HG02852 (cell line): ENCODE data around the gene CXorf66.
"Not testable (repeated sequence)": the region's sequence is repeated elsewhere in the genome, so short reads cannot be mapped to it uniquely, and the experiment has no call there.

ENCODE experiments used
- ATAC-seq: cut with Tn5 transposase; IDR thresholded peaks from one replicate; pipeline ENCODE4 v1.9.1; 2021; ENCODE audit warnings: mild to moderate bottlenecking, moderate library complexity; ENCODE audit not compliant: unreplicated experiment

Gene CXorf66, protein sequence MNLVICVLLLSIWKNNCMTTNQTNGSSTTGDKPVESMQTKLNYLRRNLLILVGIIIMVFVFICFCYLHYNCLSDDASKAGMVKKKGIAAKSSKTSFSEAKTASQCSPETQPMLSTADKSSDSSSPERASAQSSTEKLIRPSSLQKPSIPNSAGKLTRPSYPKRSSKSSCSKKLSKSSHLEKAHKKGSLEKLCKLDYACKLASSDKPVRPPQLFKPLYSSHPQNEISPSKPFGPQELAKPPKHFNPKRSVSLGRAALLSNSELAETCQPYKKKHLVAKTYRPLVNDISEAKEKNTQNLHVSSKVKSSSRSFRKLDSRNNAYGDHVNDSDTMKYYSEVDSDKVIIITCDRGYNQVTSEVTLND

DNA sequence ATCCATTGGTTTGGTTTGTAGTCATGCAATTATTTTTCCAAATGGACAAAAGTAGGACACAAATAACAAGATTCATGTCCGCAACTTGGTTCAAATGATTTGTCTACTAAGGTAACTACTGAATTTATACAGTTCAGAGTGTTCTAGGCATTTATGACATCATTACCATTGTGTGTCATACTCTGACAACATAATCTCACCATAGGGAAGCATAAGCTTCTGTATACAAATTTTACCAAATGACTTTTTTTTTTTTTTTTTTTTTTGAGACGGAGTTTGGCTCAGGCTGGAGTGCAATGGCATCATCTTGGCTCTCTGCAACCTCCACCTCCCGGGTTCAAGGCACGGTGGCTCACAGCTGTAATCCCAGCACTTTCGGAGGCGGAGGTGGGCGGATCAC lies at the start of gene CXorf66:
CXorf66 (minus strand) TSS at position 101 of the 400 bp plus-strand sequence; CDS start at position 76, 25 bp downstream.
- no peak for ATAC-seq

GRCh38 chrX:139982856-139983255 lies 17.5 kb upstream of the CXorf66 start:
- ATAC-seq: no peak

DNA sequence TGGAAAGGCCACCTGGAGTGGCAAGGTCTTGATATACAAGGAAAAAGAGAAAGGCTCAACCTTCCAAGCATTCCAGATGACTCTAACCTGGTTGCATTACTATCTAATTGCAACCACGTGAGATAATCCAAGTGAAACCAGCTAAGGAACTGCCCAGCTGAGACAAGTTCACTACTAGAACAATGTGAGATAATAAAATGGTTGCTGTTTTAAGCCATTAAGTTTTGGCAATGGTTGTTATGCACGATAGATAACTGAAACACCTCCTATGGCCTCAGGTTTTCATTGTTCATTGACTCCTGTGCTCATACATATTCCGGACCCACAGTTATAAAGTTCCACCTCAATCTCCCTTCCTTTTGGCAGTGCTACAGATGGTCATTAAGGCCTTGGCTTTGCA lies 9.2 kb upstream of the CXorf66 start:
- ATAC-seq: no peak

GRCh38 chrX:139972629-139973624 lies 7.6 kb upstream of the CXorf66 start:
- ATAC-seq: no peak

GRCh38 chrX:139972113-139972512 lies 6.8 kb upstream of the CXorf66 start:
- ATAC-seq: no peak

GRCh38 chrX:139971394-139971749 lies 6.1 kb upstream of the CXorf66 start:
- ATAC-seq: no peak

GRCh38 chrX:139969286-139969685 lies 4.0 kb upstream of the CXorf66 start:
- no peak for ATAC-seq

DNA sequence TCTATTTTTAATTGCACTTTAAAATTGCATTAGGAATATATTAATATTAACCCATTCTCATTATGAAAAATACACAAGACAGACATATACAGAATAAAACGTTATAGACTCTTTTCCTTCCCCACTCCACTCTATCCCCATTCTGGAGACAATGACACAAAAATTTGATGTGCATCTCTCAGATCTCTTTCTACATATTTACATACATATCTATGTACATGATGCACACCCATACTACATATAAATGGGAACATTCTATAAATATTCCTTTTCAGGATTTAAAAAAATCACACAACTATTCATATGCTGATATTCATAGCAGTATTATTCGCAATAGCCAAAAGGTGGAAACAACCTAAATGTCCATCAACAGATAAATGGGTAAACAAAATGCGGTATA lies 2.4 kb upstream of the CXorf66 start:
- ATAC-seq: no peak

DNA sequence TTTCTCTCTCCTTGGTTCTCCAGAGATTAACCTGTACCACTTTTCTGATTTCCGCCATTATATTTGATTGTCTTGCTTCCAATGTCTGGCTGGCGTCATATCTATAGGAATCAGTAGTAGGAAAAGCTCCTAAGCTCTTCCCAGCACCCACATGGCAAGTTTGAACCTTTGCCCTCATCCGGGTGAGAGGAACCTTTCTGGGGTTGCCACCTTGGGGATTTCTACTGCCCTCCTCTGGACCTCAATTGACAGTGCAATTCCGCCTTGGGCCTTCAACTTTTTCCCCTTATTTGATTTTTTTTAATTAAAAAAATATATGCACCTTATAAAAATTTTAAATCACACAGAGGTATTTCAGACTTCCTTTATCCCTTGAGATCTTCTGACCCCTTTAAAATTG lies 2.0 kb upstream of the CXorf66 start:
- ATAC-seq: no peak

- ATAC-seq: not testable (repeated sequence)
Observed at GRCh38 chrX:139966159-139966558, 838 bp upstream of the CXorf66 start.

DNA sequence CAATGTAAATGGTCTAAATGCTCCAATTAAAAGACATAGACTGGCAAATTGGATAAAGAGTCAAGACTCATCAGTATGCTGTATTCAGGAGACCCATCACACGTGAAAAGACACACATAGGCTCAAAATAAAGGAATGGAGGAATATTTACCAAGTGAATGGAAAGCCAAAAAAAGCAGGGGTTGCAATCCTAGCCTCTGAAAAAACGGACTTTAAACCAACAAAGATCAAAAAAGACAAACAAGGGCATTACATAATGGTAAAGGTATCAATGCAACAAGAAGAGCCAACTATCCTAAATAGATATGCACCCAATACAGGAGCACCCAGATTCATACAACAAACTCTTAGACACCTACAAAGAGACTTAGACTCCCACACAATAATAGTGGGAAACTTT lies 4.2 kb downstream of the CXorf66 start:
- ATAC-seq: not testable (repeated sequence)

- ATAC-seq: no peak
Observed at GRCh38 chrX:139949703-139950102, 15.6 kb downstream of the CXorf66 start.

GRCh38 chrX:139945075-139945474 lies 20.2 kb downstream of the CXorf66 start:
- ATAC-seq: no peak

GRCh38 chrX:139936259-139936658 lies 29.1 kb downstream of the CXorf66 start:
- ATAC-seq: no peak

GRCh38 chrX:139933904-139934303 lies 31.4 kb downstream of the CXorf66 start:
- no peak for ATAC-seq

DNA sequence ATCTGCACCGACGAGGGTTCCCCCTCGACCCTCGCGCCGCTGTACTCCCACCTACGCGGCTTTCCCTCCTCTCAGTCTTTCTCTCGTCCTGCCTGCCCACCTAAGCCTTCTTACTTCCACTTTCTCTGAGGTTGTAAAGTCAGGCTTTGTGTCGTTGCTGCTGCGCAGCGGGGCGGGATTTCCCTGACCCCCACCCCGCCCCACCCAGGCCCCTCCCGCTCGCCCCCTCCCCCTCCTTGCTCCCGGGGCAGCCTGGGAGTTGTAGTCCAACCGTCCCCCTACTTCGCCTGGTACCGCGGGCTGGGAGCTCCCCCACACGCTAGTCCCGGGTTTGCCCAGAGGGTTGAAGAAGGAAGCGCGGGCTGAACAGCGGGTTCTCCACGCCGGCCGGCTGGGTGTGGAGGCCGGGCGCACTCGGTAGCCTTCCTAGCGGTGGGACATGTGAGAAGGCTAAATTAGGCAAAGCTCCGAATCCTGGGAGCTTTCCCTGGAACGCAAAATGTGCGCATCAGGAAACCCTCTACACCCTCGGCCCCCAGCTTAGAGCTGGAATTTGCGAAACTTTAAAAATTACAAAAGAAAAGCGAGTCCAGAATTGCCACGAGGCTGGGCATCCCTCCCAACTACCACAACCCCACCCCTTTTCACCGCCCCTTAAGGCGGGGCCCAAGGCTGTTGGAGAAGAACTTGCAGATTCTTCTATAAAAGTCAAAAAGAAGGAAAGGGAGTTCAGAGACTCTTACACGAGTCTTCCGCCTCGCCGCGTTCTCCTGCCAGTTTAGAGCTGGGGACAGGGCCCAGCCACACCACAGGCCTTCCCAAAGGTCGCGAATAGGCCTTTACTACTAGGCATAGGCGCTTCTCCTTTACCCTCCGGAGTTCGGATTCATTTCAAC lies 32.2 kb downstream of the CXorf66 start, which contains the start of gene ATP11C:
ATP11C (minus strand) TSS at position 153 of the 896 bp plus-strand sequence. CDS start 1,011 bp downstream, outside the sequence.
- ATAC-seq: peak; percentile 69

GRCh38 chrX:139932073-139932900 lies 33.0 kb downstream of the CXorf66 start:
- peak; percentile 38 for ATAC-seq

DNA sequence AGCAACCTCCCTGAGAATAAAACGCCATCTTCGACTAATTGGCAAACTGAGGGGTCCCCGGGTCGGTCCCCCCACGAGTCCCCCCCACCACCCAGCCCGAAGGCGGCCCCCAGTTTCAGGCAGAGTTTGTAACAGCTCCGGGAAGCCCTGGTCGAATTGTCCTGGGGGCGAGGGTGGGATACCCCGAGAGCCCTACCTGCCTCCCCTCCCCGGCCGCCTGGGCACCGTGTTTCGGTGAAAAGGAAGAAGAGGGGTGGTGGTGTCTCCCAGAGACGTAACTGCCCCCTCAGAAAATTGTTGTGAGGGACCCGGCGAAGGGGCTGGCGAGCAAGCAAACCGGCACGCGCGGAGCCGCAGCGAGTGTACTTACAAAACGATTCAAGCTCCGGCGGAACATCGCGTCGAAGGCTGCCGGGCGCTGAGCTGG lies 33.7 kb downstream of the CXorf66 start:
- no peak for ATAC-seq

GRCh38 chrX:139930916-139931645 lies 34.2 kb downstream of the CXorf66 start:
- no peak for ATAC-seq
